ENCODE data around the gene KLRB1. TPM values are rescaled to one million over a fixed set of nuclear protein-coding genes. Genes with fewer than 3 reads are reported as not detected.

Gene KLRB1
- total and polyA plus RNA-seq, 2 of the 13 experiments (the other 11 are each of a cell fraction or from before 2014, with no cell fraction given), result not detected

DNA sequence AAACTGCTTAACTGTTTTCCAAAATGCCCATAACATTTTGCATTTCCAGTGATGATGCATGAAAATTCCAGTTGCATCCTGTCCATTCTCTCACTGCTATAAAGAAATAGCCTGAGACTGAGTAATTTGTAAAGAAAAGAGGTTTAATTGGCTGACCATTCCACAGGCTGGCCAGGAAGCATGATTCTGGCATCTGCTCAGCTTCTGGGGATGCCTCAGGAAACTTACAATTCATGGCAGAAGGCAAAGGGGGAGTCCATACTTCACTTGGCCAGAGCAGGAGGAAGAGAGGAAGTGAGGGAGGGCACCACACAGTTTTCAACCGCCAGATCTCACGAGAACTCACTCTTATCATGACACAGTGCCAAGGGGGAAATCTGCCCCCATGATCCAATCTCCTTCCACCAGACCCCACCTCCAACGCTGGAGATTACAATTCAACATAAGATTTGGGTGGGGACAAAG is 43.6 kb upstream of the KLRB1 start (continued):
- no peak for TF ChIP-seq NFE2L1 (CRISPR knock-in tag; IDR thresholded peaks at IDR 0.05; ENCODE audit: borderline replicate concordance)
- TF ChIP-seq REL (CRISPR knock-in tag; conservative IDR thresholded peaks at IDR 0.05), result 0 out of 2 replicates have a peak, but pooled peaks have one; percentile 7
- TF ChIP-seq, protein P1, sequence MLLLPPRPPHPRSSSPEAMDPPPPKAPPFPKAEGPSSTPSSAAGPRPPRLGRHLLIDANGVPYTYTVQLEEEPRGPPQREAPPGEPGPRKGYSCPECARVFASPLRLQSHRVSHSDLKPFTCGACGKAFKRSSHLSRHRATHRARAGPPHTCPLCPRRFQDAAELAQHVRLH (CRISPR knock-in tag; IDR thresholded peaks at IDR 0.05; ENCODE audit: borderline replicate concordance, low read depth), result no peak
- TF ChIP-seq, protein P2, sequence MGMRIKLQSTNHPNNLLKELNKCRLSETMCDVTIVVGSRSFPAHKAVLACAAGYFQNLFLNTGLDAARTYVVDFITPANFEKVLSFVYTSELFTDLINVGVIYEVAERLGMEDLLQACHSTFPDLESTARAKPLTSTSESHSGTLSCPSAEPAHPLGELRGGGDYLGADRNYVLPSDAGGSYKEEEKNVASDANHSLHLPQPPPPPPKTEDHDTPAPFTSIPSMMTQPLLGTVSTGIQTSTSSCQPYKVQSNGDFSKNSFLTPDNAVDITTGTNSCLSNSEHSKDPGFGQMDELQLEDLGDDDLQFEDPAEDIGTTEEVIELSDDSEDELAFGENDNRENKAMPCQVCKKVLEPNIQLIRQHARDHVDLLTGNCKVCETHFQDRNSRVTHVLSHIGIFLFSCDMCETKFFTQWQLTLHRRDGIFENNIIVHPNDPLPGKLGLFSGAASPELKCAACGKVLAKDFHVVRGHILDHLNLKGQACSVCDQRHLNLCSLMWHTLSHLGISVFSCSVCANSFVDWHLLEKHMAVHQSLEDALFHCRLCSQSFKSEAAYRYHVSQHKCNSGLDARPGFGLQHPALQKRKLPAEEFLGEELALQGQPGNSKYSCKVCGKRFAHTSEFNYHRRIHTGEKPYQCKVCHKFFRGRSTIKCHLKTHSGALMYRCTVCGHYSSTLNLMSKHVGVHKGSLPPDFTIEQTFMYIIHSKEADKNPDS (CRISPR knock-in tag; IDR thresholded peaks at IDR 0.05), result 0 out of 2 replicates have a peak, but pooled peaks have one; percentile 26
- no peak for TF ChIP-seq SP4 (CRISPR knock-in tag; IDR thresholded peaks at IDR 0.05)
- 0 out of 2 replicates have a peak, but pooled peaks have one; percentile 6 for TF ChIP-seq ZNF33A (CRISPR knock-in tag; IDR thresholded peaks at IDR 0.05; ENCODE audit: borderline replicate concordance)
- no peak for TF ChIP-seq RNF2 (conservative IDR thresholded peaks at IDR 0.05; ENCODE audit: low read depth)
- no peak for TF ChIP-seq ZNF354B (CRISPR knock-in tag; IDR thresholded peaks at IDR 0.05)
- TF ChIP-seq, protein P3, sequence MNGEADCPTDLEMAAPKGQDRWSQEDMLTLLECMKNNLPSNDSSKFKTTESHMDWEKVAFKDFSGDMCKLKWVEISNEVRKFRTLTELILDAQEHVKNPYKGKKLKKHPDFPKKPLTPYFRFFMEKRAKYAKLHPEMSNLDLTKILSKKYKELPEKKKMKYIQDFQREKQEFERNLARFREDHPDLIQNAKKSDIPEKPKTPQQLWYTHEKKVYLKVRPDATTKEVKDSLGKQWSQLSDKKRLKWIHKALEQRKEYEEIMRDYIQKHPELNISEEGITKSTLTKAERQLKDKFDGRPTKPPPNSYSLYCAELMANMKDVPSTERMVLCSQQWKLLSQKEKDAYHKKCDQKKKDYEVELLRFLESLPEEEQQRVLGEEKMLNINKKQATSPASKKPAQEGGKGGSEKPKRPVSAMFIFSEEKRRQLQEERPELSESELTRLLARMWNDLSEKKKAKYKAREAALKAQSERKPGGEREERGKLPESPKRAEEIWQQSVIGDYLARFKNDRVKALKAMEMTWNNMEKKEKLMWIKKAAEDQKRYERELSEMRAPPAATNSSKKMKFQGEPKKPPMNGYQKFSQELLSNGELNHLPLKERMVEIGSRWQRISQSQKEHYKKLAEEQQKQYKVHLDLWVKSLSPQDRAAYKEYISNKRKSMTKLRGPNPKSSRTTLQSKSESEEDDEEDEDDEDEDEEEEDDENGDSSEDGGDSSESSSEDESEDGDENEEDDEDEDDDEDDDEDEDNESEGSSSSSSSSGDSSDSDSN (CRISPR knock-in tag; IDR thresholded peaks at IDR 0.05), result no peak
- TF ChIP-seq ATF1 (CRISPR knock-in tag; IDR thresholded peaks at IDR 0.05), result no peak
- TF ChIP-seq, protein P4, sequence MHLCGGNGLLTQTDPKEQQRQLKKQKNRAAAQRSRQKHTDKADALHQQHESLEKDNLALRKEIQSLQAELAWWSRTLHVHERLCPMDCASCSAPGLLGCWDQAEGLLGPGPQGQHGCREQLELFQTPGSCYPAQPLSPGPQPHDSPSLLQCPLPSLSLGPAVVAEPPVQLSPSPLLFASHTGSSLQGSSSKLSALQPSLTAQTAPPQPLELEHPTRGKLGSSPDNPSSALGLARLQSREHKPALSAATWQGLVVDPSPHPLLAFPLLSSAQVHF (CRISPR knock-in tag; IDR thresholded peaks at IDR 0.05), result peak; percentile 42; the same call in 1 of the 2 replicates
- TF ChIP-seq POGZ (CRISPR knock-in tag; IDR thresholded peaks at IDR 0.05), result peak; percentile 55; the same call in 1 of the 2 replicates
- no peak for TF ChIP-seq ZNF878 (CRISPR knock-in tag; IDR thresholded peaks at IDR 0.05)
- TF ChIP-seq, protein P5, sequence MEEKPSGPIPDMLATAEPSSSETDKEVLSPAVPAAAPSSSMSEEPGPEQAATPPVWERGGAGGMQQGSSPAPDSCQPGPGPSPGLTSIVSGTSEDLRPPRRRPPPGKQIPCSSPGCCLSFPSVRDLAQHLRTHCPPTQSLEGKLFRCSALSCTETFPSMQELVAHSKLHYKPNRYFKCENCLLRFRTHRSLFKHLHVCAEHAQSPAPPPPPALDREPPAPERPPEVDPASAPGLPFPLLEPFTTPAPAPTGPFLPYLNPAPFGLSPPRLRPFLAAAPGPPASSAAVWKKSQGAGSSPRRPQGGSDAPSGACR (CRISPR knock-in tag; IDR thresholded peaks at IDR 0.05), result no peak
- peak; percentile 55; the same call in 1 of the 2 replicates for TF ChIP-seq ZFP82 (CRISPR knock-in tag; IDR thresholded peaks at IDR 0.05; ENCODE audit: borderline replicate concordance)
- no peak for TF ChIP-seq NFYC (CRISPR knock-in tag; IDR thresholded peaks at IDR 0.05)
- TF ChIP-seq, protein P6, sequence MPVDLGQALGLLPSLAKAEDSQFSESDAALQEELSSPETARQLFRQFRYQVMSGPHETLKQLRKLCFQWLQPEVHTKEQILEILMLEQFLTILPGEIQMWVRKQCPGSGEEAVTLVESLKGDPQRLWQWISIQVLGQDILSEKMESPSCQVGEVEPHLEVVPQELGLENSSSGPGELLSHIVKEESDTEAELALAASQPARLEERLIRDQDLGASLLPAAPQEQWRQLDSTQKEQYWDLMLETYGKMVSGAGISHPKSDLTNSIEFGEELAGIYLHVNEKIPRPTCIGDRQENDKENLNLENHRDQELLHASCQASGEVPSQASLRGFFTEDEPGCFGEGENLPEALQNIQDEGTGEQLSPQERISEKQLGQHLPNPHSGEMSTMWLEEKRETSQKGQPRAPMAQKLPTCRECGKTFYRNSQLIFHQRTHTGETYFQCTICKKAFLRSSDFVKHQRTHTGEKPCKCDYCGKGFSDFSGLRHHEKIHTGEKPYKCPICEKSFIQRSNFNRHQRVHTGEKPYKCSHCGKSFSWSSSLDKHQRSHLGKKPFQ (CRISPR knock-in tag; IDR thresholded peaks at IDR 0.05; ENCODE audit: insufficient replicate concordance), result peak; percentile 15

Measured in HepG2 (cell line).